ENCODE measurements around the gene EXD1. TPM values are rescaled to one million over a fixed set of nuclear protein-coding genes. Genes with fewer than 3 reads are reported as not detected.

EXD1 gene
- total and polyA plus RNA-seq, 2 of the 13 experiments (the other 11 are each of a cell fraction or from before 2014, with no cell fraction given), result not detected

GRCh38 chr15:41230650-41231421 is at the start of gene EXD1, which contains the start of gene CHP1 (continued):
- no peak for TF ChIP-seq TCF12 (IDR thresholded peaks at IDR 0.05)
- peak; percentile 47; the same call in 1 of the 2 replicates for TF ChIP-seq TCF12 (CRISPR knock-in tag; IDR thresholded peaks at IDR 0.05)
- TF ChIP-seq MEF2D (CRISPR knock-in tag; IDR thresholded peaks at IDR 0.05), result peak; percentile 59; the same call in 1 of the 2 replicates
- peak; percentile 45; the same call in 1 of the 2 replicates for TF ChIP-seq CBX5 (CRISPR knock-in tag; IDR thresholded peaks at IDR 0.05; ENCODE audit: borderline replicate concordance)
- TF ChIP-seq HIVEP1 (CRISPR knock-in tag; IDR thresholded peaks at IDR 0.05), result peak; percentile 88
- TF ChIP-seq ZBTB14 (CRISPR knock-in tag; IDR thresholded peaks at IDR 0.05), result no peak
- peak; percentile 56; the same call in 1 of the 2 replicates for TF ChIP-seq ZNF556 (CRISPR knock-in tag; IDR thresholded peaks at IDR 0.05; ENCODE audit: borderline replicate concordance)
- TF ChIP-seq ZBTB7B (CRISPR knock-in tag; IDR thresholded peaks at IDR 0.05), result peak; percentile 29
- TF ChIP-seq EEA1 (CRISPR knock-in tag; IDR thresholded peaks at IDR 0.05; ENCODE audit: borderline replicate concordance), result no peak; the same call in 1 of the 2 replicates
- peak; percentile 98 for TF ChIP-seq RNF2 (conservative IDR thresholded peaks at IDR 0.05; ENCODE audit: low read depth)
- no peak for TF ChIP-seq MAFG (CRISPR knock-in tag; IDR thresholded peaks at IDR 0.05)
- no peak; the same call in 1 of the 2 replicates for TF ChIP-seq IRF1 (CRISPR knock-in tag; IDR thresholded peaks at IDR 0.05; ENCODE audit: low read depth)
- no peak for TF ChIP-seq PRDM4 (CRISPR knock-in tag; IDR thresholded peaks at IDR 0.05; ENCODE audit: borderline replicate concordance)
- TF ChIP-seq RARG (CRISPR knock-in tag; IDR thresholded peaks at IDR 0.05; ENCODE audit: low read depth), result no peak
- TF ChIP-seq ZNF646 (CRISPR knock-in tag; IDR thresholded peaks at IDR 0.05), result peak; percentile 67; the same call in 1 of the 2 replicates
- peak; percentile 34 for TF ChIP-seq RXRA (CRISPR knock-in tag; IDR thresholded peaks at IDR 0.05)
- peak; percentile 58 for TF ChIP-seq POGZ (CRISPR knock-in tag; IDR thresholded peaks at IDR 0.05)
- TF ChIP-seq TARDBP (CRISPR knock-in tag; IDR thresholded peaks at IDR 0.05), result peak; percentile 75
- TF ChIP-seq ZSCAN31 (CRISPR knock-in tag; IDR thresholded peaks at IDR 0.05; ENCODE audit: low read depth), result peak; percentile 32; the same call in 1 of the 2 replicates

Measured in HepG2 (cell line).